Measurements from ENCODE around the gene LSM14B. TPM values are rescaled to one million over a fixed set of nuclear protein-coding genes. Genes with fewer than 3 reads are reported as not detected.

LSM14B gene
- total RNA-seq, 1 experiment from 2014 or later: 82.4 TPM

GRCh38 chr20:62118113-62119043 is 3.9 kb upstream of the LSM14B start:
- H2BK15ac ChIP-seq (ENCODE audit: low read depth, low read length): no peak overlapping the region
- H2BK20ac ChIP-seq (ENCODE audit: low read depth, low read length, poor library complexity, severe bottlenecking): no peak overlapping the region
- Mint-ChIP-seq H3K9me3 (no peaks in the 10 kb centered on the region), H3K27me3 (ENCODE audit: low read depth) (peaks cover 7% of the 10 kb centered on the region), H3K4me3 (no peak overlapping the region), H3K4me1 (peaks cover 20 to 48% of the 10 kb centered on the region in 2 experiments), H3K27ac (no peak overlapping the region), H3K36me3 (ENCODE audit: insufficient read depth in 1 of 3, low read depth in 3 of 3) (no peaks in the 10 kb centered on the region)
- H2AK5ac ChIP-seq (ENCODE audit: insufficient read length, low read length): no peak overlapping the region
- no peak overlapping the region for H3K9ac ChIP-seq (ENCODE audit: extremely low read depth, insufficient read length, low read length)
- WGBS (ENCODE audit: extremely low coverage, insufficient read length, low lambda C conversion rate): no CpG with 5 or more reads among the region's 21 CpGs
- H2AFZ ChIP-seq (ENCODE audit: low read length): no peak overlapping the region
- no peak overlapping the region for H2BK12ac ChIP-seq (ENCODE audit: insufficient read length, low read depth, low read length)
- no peak overlapping the region for H2BK120ac ChIP-seq (ENCODE audit: low read depth, low read length, poor library complexity, severe bottlenecking)
- no peak overlapping the region for H3K56ac ChIP-seq (ENCODE audit: insufficient read length, low read depth, low read length)
- no peaks in the 10 kb centered on the region for H3K27me3 ChIP-seq (ENCODE audit: insufficient read depth, low read length)
- no peak overlapping the region for H3K23ac ChIP-seq (ENCODE audit: insufficient read length, low read depth, low read length)
- no peak overlapping the region for H3K18ac ChIP-seq (ENCODE audit: insufficient read length, low read depth, low read length)
- no peak overlapping the region for H4K91ac ChIP-seq (ENCODE audit: insufficient read length, low read depth, low read length)
- H3K9me3 ChIP-seq (ENCODE audit: control insufficient read depth, low read depth, low read length): no peaks in the 10 kb centered on the region
- H3K79me1 ChIP-seq (ENCODE audit: insufficient read depth, low read depth, low read length, poor library complexity, severe bottlenecking): peaks cover 1% of the 10 kb centered on the region
- no peak overlapping the region for H2BK5ac ChIP-seq (ENCODE audit: insufficient read length, low read length)
- no peak overlapping the region for H3K4me2 ChIP-seq (ENCODE audit: insufficient read depth, insufficient read length, low read length)
- no peak overlapping the region for H3T11ph ChIP-seq (ENCODE audit: low read length)
- H3K4ac ChIP-seq (ENCODE audit: low read depth, low read length): no peak overlapping the region
- no peak overlapping the region for H4K5ac ChIP-seq (ENCODE audit: insufficient read length, low read depth, low read length)
- H3K23me2 ChIP-seq (ENCODE audit: insufficient read length, low read depth, low read length, poor library complexity, severe bottlenecking): peaks cover 1% of the 10 kb centered on the region
- H4K20me1 ChIP-seq (ENCODE audit: control insufficient read depth, insufficient read depth, insufficient read length): no peaks in the 10 kb centered on the region
- DNase-seq: no peak
- H4K8ac ChIP-seq (replicated peaks; ENCODE audit: insufficient read length, low read depth, low read length): no peak overlapping the region
- H3K27ac ChIP-seq (ENCODE audit: insufficient read length, low read depth, low read length): no peak overlapping the region
- no peak overlapping the region for H3K14ac ChIP-seq (ENCODE audit: insufficient read depth, low read length)
- no peak for TF ChIP-seq CTCF (conservative IDR thresholded peaks at IDR 0.05)
- no peaks in the 10 kb centered on the region for H3K4me1 ChIP-seq (ENCODE audit: insufficient read depth, low read length)
- no peaks in the 10 kb centered on the region; the same call in 1 of the 2 replicates for H3K79me2 ChIP-seq (ENCODE audit: insufficient read depth, low read length)

Data from H9 (cell line).